GM12864 (cell line): ENCODE results near the gene AK5.
A peak's percentile ranks its signal among the peaks of the same experiment; 100 is the strongest.

Source experiments
- DNase-seq: peaks from one replicate; pipeline ENCODE4 v3.0.0-alpha.2; 2011; ENCODE audit warnings: low read depth
- H3K4me3 ChIP-seq: 2 replicates; pipeline ENCODE4 v1.5.1; 2011; ENCODE audit warnings: mild to moderate bottlenecking, low read depth, low read length, control low read depth
- CTCF ChIP-seq: IDR thresholded peaks from 2 replicates; pipeline ENCODE4 v1.5.1; 2011; ENCODE audit warnings: low read depth, mild to moderate bottlenecking, moderate library complexity, low read length, control low read depth, inconsistent platforms; ENCODE audit errors: missing control alignments

The AK5 gene

GRCh38 chr1:77532641-77533040, 250.8 kb downstream of the AK5 start:
- H3K4me3 ChIP-seq, result no peak overlapping the region
- no peak for DNase-seq
- TF ChIP-seq CTCF, result no peak

GRCh38 chr1:77533660-77534305, 252.0 kb downstream of the AK5 start:
- no peak overlapping the region for H3K4me3 ChIP-seq
- DNase-seq, result no peak
- TF ChIP-seq CTCF, result peak; percentile 90

- no peak for TF ChIP-seq CTCF
- no peak for DNase-seq
- no peak overlapping the region for H3K4me3 ChIP-seq
Measured at GRCh38 chr1:77534456-77534855, 252.6 kb downstream of the AK5 start.

GRCh38 chr1:77536813-77537212, 255.0 kb downstream of the AK5 start:
- H3K4me3 ChIP-seq, result no peak overlapping the region
- no peak for DNase-seq

GRCh38 chr1:77538956-77539518, 257.2 kb downstream of the AK5 start:
- no peak for DNase-seq
- no peak overlapping the region for H3K4me3 ChIP-seq
- no peak for TF ChIP-seq CTCF

More at GRCh38 chr1:77536813-77537212, 255.0 kb downstream of the AK5 start:
- no peak for TF ChIP-seq CTCF

GRCh38 chr1:77539519-77540142, 257.8 kb downstream of the AK5 start:
- DNase-seq, result no peak
- no peak for TF ChIP-seq CTCF
- H3K4me3 ChIP-seq, result no peak overlapping the region
